GM19455 (cell line): ENCODE data around the gene STK17B.
"Not testable (repeated sequence)": the region's sequence is repeated elsewhere in the genome, so short reads cannot be mapped to it uniquely, and the experiment has no call there.

Experiments used
- ATAC-seq: cut with Tn5 transposase; IDR thresholded peaks from one replicate; pipeline ENCODE4 v1.9.1; 2021; ENCODE audit not compliant: unreplicated experiment

The STK17B gene

GRCh38 chr2:196117214-196117705, 54.1 kb downstream of the STK17B start:
- no peak for ATAC-seq

GRCh38 chr2:196113061-196113974, 58.1 kb downstream of the STK17B start:
- ATAC-seq: no peak

- ATAC-seq: no peak
Measured at GRCh38 chr2:196112418-196113034, 58.9 kb downstream of the STK17B start.

GRCh38 chr2:196108604-196109003, 62.8 kb downstream of the STK17B start:
- ATAC-seq: no peak

- ATAC-seq: no peak
Measured at GRCh38 chr2:196105951-196106350, 65.4 kb downstream of the STK17B start.

GRCh38 chr2:196104066-196104465, 67.3 kb downstream of the STK17B start:
- ATAC-seq: no peak

GRCh38 chr2:196103626-196104025, 67.8 kb downstream of the STK17B start:
- ATAC-seq: no peak

- peak; percentile 96 for ATAC-seq
Measured at GRCh38 chr2:196101325-196101991, 69.9 kb downstream of the STK17B start.

- ATAC-seq: no peak
Measured at GRCh38 chr2:196099916-196100315, 71.5 kb downstream of the STK17B start.

- ATAC-seq: no peak
Measured at GRCh38 chr2:196097864-196098660, 73.3 kb downstream of the STK17B start.

- ATAC-seq: no peak
Measured at GRCh38 chr2:196096982-196097745, 74.2 kb downstream of the STK17B start.

- no peak for ATAC-seq
Measured at GRCh38 chr2:196096264-196096663, 75.1 kb downstream of the STK17B start.

GRCh38 chr2:196089448-196089847, 81.9 kb downstream of the STK17B start:
- not testable (repeated sequence) for ATAC-seq

- ATAC-seq: no peak
Measured at GRCh38 chr2:196088203-196088602, 83.2 kb downstream of the STK17B start.

GRCh38 chr2:196086517-196087368, 84.6 kb downstream of the STK17B start:
- peak; percentile 86 for ATAC-seq

GRCh38 chr2:196083601-196084000, 87.8 kb downstream of the STK17B start:
- ATAC-seq: no peak
